Neural progenitor cell (in vitro differentiated cells): Measurements from ENCODE around the gene AQP6. TPM values are rescaled to one million over a fixed set of nuclear protein-coding genes. Genes with fewer than 3 reads are reported as not detected.

ENCODE experiments used
- DNase-seq: peaks from one replicate; pipeline ENCODE4 v3.0.0-alpha.2; 2016; ENCODE audit warnings: low spot score
- H2AFZ ChIP-seq: fragments of 200-600 bp; sonication (generic); replicated peaks from 2 replicates; pipeline ENCODE4 v1.6.1; 2016; ENCODE audit warnings: antibody characterized with exemption
- H3F3A ChIP-seq: fragments of 200-600 bp; sonication (generic); 2 replicates; pipeline ENCODE4 v1.6.1; 2016; ENCODE audit warnings: antibody characterized with exemption, low read depth
- H3K27ac ChIP-seq: fragments of 200-600 bp; sonication (generic); 2 replicates; pipeline ENCODE4 v1.5.1; 2016; ENCODE audit warnings: mild to moderate bottlenecking
- H3K27me3 ChIP-seq: fragments of 200-600 bp; sonication (generic); 2 replicates; pipeline ENCODE4 v1.6.1; 2016; ENCODE audit warnings: mild to moderate bottlenecking, moderate library complexity
- H3K36me3 ChIP-seq: fragments of 200-600 bp; sonication (generic); 2 replicates; pipeline ENCODE4 v1.5.1; 2016
- H3K4me1 ChIP-seq: fragments of 200-600 bp; sonication (generic); 2 replicates; pipeline ENCODE4 v1.6.1; 2016; ENCODE audit warnings: mixed run types
- H3K4me2 ChIP-seq: fragments of 200-600 bp; sonication (generic); 2 replicates; pipeline ENCODE4 v1.6.1; 2016
- H3K4me3 ChIP-seq: fragments of 200-600 bp; sonication (generic); 2 replicates; pipeline ENCODE4 v1.5.1; 2016
- H3K79me2 ChIP-seq: fragments of 200-600 bp; sonication (generic); 2 replicates; pipeline ENCODE4 v1.6.1; 2016; ENCODE audit warnings: low read depth
- H3K9ac ChIP-seq: fragments of 200-600 bp; sonication (generic); 2 replicates; pipeline ENCODE4 v1.6.1; 2016
- H3K9me3 ChIP-seq: fragments of 200-600 bp; sonication (generic); 2 replicates; pipeline ENCODE4 v1.5.1; 2016; ENCODE audit warnings: low read depth
- H4K20me1 ChIP-seq: fragments of 200-600 bp; sonication (generic); 2 replicates; pipeline ENCODE4 v1.6.1; 2016; ENCODE audit warnings: low read depth
- H3K27ac Mint-ChIP-seq: 3 replicates; pipeline ENCODE4 v1.8.0; 2021; ENCODE audit warnings: mixed read lengths
- H3K27me3 Mint-ChIP-seq: 2 replicates; pipeline ENCODE4 v1.8.0; 2022; ENCODE audit warnings: low read depth, mild to moderate bottlenecking, inconsistent platforms, moderate library complexity, mixed read lengths; ENCODE audit not compliant: insufficient read depth
- H3K36me3 Mint-ChIP-seq: 3 replicates; pipeline ENCODE4 v1.8.0; 2021; ENCODE audit warnings: mixed read lengths
- H3K4me1 Mint-ChIP-seq: 3 replicates; pipeline ENCODE4 v1.8.0; 2021; ENCODE audit warnings: mixed read lengths
- H3K4me3 Mint-ChIP-seq: 3 replicates; pipeline ENCODE4 v1.8.0; 2021; ENCODE audit warnings: mild to moderate bottlenecking, moderate library complexity, mixed read lengths
- H3K9me3 Mint-ChIP-seq: 3 replicates; pipeline ENCODE4 v1.8.0; 2020; ENCODE audit warnings: mixed read lengths
- EZH2 ChIP-seq: fragments of 200-600 bp; sonication (generic); IDR thresholded peaks from 2 replicates; pipeline ENCODE4 v1.6.1; 2017; ENCODE audit warnings: antibody characterized with exemption, mild to moderate bottlenecking, moderate library complexity
- EZH2phosphoT487 ChIP-seq: fragments of 200-600 bp; sonication (generic); IDR thresholded peaks from 2 replicates; pipeline ENCODE4 v1.6.1; 2017; ENCODE audit warnings: antibody characterized with exemption
- total RNA-seq: library from RNA; depleted of rRNA; stranded (reverse); fragments of >200 nt; gene quantifications from 2 replicates; pipeline ENCODE4 v1.2.3, GENCODE V29; 2015; ENCODE audit warnings: low replicate concordance
- TF ChIP-seq, protein P1 (sequence below): fragments of 200-600 bp; sonication (generic); IDR thresholded peaks from 2 replicates; pipeline ENCODE4 v1.5.1; 2017; ENCODE audit warnings: antibody characterized with exemption, mild to moderate bottlenecking

AQP6 gene
- total RNA-seq, 1 donor from 2014 or later = not detected

DNA sequence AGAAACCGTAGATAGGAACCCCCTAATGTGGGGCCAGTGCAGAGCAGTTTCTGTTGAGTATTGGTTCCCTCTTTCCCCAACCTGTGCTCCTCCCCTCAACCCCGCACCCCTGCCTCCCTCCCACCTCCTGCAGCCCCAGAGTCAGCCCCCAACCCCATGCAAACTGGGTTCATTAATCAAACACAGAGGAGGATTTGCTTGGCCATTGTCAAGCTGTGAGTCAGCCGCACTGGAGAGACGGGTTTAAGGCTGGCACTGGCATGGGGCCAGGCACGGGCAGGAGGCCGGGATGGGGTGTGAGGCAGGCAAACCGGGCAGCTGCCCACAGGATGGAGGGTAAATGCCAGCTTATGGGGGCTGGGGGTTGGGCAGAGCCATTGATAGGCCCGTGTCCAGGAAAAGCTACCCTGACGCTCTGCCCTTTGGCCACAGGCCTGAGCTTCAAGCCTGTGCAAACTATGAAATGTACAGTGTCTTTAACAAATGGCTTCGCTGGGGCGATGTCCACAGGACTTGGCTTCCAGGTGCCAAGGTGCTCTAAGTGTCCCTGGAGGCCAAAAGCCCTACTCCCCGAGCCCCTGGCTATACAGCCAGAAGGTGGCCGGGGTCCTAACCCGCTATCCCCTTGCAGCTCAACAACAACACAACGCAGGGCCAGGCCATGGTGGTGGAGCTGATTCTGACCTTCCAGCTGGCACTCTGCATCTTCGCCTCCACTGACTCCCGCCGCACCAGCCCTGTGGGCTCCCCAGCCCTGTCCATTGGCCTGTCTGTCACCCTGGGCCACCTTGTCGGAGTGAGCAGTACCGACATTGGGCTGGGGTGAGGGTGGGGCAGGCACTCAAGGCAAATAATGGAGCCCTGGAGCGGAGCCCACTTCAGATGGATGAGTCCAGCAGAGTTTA, 9.6 kb upstream of the AQP6 start:
- peaks cover 43% of the 10 kb centered on the region for H3K4me1 Mint-ChIP-seq
- Histone ChIP-seq H2AFZ (no peak overlapping the region), H4K20me1 (peaks cover 23% of the 10 kb centered on the region), H3K27me3 (peaks cover 92% of the 10 kb centered on the region), H3K79me2 (no peaks in the 10 kb centered on the region), H3K4me2 (no peak overlapping the region), H3K36me3 (no peaks in the 10 kb centered on the region), H3K4me3 (no peak overlapping the region), H3K27ac (no peak overlapping the region), H3K9ac (no peak overlapping the region), H3K9me3 (no peaks in the 10 kb centered on the region), H3K4me1 (peaks cover 28% of the 10 kb centered on the region), H3F3A (peaks cover 19% of the 10 kb centered on the region)
- H3K36me3 Mint-ChIP-seq = no peaks in the 10 kb centered on the region
- no peak overlapping the region for H3K27ac Mint-ChIP-seq
- H3K4me3 Mint-ChIP-seq = peak overlapping the region; percentile 27
- H3K27me3 Mint-ChIP-seq = peaks cover 28% of the 10 kb centered on the region
- no peaks in the 10 kb centered on the region for H3K9me3 Mint-ChIP-seq
- TF ChIP-seq, protein P1, sequence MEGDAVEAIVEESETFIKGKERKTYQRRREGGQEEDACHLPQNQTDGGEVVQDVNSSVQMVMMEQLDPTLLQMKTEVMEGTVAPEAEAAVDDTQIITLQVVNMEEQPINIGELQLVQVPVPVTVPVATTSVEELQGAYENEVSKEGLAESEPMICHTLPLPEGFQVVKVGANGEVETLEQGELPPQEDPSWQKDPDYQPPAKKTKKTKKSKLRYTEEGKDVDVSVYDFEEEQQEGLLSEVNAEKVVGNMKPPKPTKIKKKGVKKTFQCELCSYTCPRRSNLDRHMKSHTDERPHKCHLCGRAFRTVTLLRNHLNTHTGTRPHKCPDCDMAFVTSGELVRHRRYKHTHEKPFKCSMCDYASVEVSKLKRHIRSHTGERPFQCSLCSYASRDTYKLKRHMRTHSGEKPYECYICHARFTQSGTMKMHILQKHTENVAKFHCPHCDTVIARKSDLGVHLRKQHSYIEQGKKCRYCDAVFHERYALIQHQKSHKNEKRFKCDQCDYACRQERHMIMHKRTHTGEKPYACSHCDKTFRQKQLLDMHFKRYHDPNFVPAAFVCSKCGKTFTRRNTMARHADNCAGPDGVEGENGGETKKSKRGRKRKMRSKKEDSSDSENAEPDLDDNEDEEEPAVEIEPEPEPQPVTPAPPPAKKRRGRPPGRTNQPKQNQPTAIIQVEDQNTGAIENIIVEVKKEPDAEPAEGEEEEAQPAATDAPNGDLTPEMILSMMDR = no peak
- TF ChIP-seq EZH2 (no peak), EZH2phosphoT487 (no peak)
- peak; percentile 63 for DNase-seq

DNA sequence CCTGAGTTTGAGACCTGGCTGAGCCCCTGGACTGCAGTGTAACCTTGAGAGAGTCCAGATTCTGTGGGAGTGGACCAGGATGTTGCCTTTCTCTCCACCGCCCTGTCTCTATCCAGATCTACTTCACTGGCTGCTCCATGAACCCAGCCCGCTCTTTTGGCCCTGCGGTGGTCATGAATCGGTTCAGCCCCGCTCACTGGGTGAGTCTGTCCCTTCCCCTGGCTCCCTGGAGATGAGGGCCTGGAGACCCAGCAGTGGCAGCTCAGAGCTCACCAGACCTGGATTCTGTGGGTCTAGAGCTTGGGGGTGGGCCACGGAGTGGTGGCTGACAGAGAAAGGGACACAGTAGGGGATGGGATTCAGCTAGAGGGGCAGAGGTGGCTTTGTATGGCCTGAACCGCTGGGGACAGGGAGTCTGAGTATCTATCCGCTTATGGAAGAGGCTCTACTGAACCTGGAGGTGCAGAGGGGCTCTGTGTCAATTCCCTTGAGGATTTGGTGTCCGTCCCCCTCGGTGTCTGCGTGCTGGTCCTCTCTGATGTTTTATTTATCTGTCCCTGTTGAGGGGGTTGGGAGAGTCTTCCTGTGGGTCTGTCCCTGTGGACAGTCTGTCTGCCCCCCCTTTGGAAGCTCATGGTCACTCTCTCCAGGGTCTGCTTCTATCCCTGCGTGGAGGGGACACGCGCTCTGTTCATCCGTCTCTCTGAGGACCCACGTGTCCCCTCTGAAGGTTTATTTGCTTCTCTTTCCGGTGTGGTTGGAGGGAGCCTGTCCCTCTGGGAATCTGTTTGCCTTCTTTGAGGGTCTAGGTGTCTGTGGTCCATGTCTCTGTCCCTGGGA, 8.6 kb upstream of the AQP6 start:
- H3K79me2 ChIP-seq = no peaks in the 10 kb centered on the region
- Mint-ChIP-seq H3K9me3 (no peaks in the 10 kb centered on the region), H3K4me3 (peak overlapping the region; percentile 42), H3K36me3 (no peaks in the 10 kb centered on the region), H3K27me3 (peaks cover 23% of the 10 kb centered on the region), H3K4me1 (peaks cover 42% of the 10 kb centered on the region), H3K27ac (peak overlapping the region; percentile 3)
- peaks cover 16% of the 10 kb centered on the region for H3F3A ChIP-seq
- H3K27me3 ChIP-seq = peaks cover 92% of the 10 kb centered on the region
- H3K4me1 ChIP-seq = peaks cover 28% of the 10 kb centered on the region
- H3K9ac ChIP-seq = no peak overlapping the region
- H3K9me3 ChIP-seq = no peaks in the 10 kb centered on the region
- no peak for DNase-seq
- H4K20me1 ChIP-seq = peaks cover 23% of the 10 kb centered on the region
- TF ChIP-seq EZH2 (no peak), EZH2phosphoT487 (no peak)
- TF ChIP-seq, protein P1 = no peak
- no peak overlapping the region for H3K4me3 ChIP-seq
- H2AFZ ChIP-seq = no peak overlapping the region
- no peak overlapping the region for H3K4me2 ChIP-seq
- no peak overlapping the region for H3K27ac ChIP-seq
- no peaks in the 10 kb centered on the region for H3K36me3 ChIP-seq

DNA sequence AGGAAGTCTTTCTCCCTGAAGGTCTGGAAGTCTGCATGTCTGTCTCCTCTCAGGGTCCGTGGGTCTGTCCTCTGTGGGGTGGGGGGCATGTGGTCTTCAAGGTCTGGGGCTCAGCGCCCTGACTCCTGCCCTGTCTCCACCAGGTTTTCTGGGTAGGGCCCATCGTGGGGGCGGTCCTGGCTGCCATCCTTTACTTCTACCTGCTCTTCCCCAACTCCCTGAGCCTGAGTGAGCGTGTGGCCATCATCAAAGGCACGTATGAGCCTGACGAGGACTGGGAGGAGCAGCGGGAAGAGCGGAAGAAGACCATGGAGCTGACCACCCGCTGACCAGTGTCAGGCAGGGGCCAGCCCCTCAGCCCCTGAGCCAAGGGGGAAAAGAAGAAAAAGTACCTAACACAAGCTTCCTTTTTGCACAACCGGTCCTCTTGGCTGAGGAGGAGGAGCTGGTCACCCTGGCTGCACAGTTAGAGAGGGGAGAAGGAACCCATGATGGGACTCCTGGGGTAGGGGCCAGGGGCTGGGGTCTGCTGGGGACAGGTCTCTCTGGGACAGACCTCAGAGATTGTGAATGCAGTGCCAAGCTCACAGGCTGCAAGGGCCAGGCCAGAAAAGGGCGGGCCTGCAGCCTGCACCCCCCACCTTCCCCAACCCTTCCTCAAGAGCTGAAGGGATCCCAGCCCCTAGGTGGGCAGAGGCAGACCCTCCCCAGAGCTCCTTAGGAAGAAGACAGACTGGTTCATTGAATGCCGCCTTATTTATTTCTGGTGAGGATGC, 7.7 kb upstream of the AQP6 start:
- Histone ChIP-seq H3K27ac (no peak overlapping the region), H3F3A (peaks cover 8% of the 10 kb centered on the region), H3K27me3 (peaks cover 92% of the 10 kb centered on the region), H3K36me3 (no peaks in the 10 kb centered on the region), H3K9me3 (no peaks in the 10 kb centered on the region), H2AFZ (no peak overlapping the region), H3K4me1 (peaks cover 19% of the 10 kb centered on the region), H3K4me2 (no peak overlapping the region), H3K79me2 (no peaks in the 10 kb centered on the region), H3K9ac (no peak overlapping the region), H4K20me1 (peaks cover 20% of the 10 kb centered on the region), H3K4me3 (no peak overlapping the region)
- DNase-seq = no peak
- Mint-ChIP-seq H3K36me3 (no peaks in the 10 kb centered on the region), H3K4me3 (peak overlapping the region; percentile 42), H3K27ac (peak overlapping the region; percentile 3), H3K4me1 (peaks cover 33% of the 10 kb centered on the region), H3K9me3 (no peaks in the 10 kb centered on the region), H3K27me3 (peaks cover 17% of the 10 kb centered on the region)
- no peak for TF ChIP-seq EZH2phosphoT487
